OCI-M1 (cell line): ENCODE results near the gene NFATC2.
"Not testable (repeated sequence)": the region's sequence is repeated elsewhere in the genome, so short reads cannot be mapped to it uniquely, and the experiment has no call there.

Experiments used
- DNase-seq: peaks from one replicate; lab custom pipeline; 2025; lab: John Stamatoyannopoulos, UW

The NFATC2 gene

DNA sequence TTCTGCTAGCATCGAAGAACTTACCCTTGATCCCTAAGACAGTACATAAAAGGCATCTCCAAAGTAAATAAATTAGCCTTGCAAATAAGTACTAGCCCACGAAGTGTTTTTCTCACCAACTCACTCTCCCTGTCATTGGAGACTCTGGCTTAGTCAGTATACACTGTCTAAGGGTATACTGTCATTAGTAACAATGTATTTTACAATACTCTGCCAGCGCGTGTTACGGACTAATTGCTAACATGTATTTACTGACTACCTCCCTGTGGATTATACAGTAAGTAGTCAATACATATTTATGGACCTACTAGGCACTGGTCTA is 72.1 kb downstream of the NFATC2 start:
- no peak for DNase-seq

DNA sequence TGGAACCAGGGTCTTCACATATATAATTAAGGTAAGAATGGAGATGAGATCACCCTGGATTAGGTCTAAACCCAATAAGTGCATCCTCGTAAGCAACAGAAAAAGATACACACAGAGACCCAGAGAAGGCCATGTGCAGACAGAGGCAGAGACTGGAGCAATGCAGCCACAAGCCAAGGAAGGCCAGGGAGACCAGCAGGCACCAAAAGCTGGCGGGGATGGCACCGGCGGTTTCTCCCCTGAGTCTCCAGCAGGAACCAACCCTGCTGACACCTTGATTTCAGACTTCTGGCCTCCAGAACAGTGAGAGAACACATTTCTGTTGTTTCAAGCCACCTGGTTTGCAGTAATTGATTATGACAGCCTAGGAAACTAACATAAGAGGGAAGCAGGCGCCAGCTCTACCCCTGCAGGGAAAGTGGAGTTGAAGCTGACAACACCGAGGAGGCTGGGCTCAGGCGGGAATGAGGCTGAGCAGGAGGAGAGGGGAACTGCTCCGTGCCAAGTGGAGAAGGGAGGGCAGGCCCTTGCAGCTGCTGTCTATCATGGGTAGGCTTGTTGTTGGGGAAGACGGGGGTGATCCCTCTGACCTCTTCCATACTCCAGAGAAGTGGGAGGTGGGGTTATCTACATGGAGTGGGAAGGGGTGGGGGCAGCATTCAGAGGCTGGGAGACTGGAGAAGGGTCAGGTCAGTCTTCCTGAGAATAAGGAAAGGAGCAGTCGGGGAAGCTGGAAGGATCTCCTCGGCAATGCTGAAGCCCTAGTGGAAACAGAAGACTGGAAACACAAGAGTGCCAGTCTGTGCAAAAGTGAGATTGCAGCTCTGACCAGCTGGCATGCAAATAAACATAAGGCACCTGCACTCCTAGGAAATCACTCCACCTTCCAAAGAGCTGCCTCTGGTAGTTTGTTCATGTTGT is 72.7 kb downstream of the NFATC2 start:
- no peak for DNase-seq

DNA sequence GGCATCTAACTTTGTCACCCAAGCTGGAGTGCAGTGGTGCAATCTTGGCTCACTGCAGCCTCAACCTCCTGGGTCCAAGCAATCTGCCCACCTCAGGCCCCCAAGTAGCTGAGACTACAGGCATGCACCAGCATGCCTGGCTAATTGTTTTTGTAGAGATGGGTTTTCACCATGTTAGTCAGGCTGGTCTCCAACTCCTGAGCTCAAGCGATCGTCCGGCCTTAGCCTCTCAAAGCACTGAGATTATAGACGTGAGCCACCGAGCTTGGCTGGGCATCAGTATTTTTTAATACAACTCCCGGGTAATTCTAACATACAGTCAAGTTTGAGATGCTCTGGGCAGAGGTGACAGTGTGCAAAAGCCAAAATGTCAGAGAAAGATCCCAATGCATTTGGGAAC is 73.5 kb downstream of the NFATC2 start:
- DNase-seq, result no peak

DNA sequence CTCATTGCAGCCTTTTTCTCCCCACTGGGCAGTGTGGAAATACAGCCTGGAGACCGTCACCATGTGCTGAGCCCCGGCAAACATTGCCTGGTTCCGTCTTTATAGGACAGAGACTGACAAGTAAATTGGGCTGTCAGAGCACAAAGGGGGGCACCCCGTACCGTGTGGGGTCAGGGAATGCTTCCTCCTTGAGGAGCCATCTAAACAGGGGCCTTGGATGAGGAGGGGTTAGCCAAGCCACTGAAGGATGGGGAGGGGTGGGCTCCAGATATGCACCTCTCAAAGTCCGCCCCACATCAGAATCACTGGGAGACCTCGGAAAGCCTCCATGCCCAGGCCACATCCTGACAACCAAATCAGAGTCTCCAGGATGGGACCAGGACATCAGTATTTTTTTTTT is 73.9 kb downstream of the NFATC2 start:
- no peak for DNase-seq

DNA sequence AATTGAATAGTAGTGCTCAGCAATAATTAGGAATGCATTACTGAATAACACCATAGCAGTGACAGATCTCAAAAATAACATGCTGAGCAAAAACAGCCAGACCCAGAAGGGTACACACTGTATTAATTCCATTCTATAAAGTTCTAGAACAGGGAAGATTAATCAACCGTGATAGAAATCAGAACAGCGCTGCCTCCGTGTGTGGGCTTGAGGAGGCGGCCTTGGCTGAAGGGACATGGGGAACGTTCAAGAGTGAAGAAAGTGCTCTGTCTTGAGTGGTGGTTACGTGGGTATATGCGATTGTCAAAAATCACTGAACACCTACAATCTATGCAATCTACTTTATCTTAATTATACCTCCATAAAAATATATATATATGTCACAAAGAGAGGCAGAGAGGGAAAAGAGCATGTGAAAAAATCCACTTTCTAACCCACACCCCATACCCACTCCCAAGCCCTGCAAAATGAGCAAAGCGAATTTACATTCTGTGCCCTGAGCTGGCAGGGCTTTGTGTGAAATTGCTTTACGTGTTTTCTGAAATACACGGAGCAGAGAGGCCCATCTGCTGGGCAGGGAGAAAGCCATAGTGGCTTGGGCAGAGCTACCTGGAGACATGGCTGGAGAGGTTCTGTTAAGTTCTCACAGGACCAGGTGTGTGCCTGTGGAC is 74.4 kb downstream of the NFATC2 start:
- no peak for DNase-seq

DNA sequence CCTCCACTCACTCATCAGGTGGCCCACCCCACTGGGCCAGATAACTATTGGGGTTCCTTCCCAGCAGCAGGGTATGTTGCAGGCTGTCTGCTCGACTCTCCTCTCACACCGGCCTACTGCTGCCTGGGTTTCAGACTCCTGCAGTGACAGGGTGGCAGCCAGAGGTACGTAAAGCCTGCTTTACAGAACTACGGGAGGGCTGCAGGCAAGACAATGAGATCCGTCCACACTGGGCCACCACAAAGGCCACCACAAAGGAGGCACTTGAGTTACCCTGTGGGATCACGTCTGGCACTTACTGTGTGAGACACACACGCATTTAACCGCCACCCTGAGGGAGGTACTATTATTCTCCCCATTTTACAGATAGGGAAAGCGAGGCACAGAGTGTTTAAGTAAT is 78.5 kb downstream of the NFATC2 start:
- no peak for DNase-seq

DNA sequence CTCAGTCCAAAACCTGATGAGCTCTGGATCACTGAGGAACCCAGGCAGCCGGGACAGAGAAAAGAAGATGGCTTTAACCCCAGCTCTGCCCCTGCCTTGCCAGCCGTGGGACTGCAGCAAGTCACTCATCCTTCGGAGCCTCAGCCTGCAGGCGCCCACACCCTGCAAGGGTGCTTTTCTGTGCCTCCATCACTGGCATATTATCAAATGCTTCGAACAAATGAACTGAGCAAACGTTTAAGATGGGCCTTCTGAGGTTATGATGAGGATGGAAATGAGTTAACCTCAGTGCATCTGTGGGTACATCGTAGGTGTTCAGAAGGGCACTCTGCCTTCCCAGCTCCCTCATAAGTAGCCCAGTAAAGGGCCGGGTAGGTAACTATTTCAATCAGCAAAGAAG is 79.0 kb downstream of the NFATC2 start:
- no peak for DNase-seq

DNA sequence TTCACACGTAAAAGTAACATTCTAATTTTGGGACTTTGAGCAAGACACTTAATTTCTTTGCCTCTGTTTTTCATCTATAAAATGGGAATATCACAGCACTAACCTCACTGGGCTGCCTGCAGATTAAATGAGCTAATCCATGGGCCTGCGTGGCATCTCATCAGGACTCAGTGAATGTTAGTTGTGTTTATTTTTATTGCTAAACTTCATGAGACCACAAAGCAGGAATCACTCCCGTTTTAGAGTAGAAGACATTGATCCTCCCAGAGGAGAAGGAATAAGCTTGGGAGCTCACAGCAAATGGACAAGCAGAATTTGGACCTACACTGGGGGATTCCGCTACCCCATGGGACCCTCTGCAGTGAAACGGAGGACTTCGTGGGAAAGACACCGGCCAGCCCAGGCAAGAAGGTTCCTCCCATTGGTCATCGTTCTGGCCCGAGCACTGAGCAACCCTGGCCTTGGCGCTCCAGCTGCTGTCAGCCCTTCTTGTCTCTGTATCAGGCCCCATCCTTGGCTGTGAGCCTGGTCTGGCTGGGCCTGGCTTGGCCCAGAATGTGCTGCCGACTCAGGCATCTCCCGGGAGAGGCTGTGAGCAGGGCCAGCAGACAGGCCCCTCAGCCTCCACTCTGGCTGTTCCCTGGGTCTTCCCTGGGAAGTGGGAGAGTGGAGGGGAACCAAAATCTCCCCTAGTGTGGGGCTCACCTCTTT is 79.8 kb downstream of the NFATC2 start:
- no peak for DNase-seq

DNA sequence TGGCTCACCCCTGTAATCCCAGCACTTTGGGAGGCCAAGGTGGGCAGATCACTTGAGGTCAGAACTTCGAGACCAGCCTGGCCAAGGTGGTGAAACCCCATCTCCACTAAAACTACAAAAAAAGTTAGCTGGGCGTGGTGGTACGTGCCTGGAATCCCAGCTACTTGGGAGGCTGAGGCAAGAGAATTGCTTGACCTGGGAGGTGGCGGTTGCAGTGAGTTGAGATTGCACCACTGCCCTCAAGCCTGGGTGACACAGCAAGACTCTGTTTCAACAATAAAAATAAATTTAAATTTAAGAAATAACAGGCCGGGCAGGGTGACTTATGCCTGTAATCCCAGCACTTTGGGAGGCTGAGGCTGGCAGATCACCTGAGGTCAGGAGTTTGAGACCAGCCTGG is 80.7 kb downstream of the NFATC2 start:
- not testable (repeated sequence) for DNase-seq

DNA sequence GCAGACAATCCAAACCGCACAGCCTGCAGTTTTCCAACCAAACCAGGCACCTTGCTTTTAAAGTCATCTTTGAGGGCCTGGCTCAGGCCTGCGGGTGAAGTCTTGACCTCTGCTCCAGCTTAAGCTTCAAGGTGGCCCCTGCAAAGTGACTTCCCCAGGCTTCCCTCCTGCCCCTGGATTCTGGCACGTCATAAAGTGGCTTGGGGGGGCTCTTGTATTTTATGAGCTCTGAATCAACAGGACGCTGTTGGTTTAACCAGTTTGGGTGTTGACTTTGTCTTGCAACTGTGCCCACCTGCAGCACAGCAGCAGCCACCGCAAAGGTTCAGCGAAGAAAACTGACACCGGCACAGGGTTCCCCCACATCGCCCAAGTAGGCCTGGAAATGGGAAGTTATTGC is 81.2 kb downstream of the NFATC2 start:
- no peak for DNase-seq

DNA sequence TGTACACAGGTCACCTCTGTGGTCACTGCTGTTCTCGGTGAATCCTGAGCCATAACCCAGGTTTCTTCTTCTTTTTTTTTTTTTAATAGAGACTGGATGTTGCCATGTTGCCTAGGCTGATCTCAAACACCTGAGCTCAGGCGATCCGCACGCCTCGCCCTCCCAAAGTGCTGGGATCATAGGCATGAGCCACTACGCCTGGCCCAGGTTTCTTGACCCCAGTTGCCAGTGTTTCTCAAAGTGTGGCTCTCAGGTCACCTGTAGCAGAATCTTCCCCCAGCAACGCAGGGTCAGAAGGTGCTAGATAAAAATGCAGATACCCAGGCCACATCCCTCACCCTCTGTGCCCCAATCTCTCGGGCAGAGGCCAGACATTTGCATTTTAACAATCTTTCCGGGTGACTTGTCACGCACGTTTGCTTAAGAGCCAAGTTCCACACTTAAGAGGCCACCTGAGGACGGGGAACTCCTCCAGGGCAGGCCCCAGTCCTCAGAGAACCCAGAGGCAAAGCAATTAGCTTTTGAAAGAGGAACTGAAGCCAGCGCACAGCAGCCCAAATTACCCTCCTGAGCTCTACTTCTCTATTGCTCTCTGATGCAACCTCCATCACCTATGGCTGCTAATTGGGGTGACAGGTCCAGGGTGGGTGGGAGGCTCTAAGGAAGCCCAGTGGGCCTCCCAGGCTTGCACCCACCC is 81.8 kb downstream of the NFATC2 start:
- DNase-seq, result no peak

DNA sequence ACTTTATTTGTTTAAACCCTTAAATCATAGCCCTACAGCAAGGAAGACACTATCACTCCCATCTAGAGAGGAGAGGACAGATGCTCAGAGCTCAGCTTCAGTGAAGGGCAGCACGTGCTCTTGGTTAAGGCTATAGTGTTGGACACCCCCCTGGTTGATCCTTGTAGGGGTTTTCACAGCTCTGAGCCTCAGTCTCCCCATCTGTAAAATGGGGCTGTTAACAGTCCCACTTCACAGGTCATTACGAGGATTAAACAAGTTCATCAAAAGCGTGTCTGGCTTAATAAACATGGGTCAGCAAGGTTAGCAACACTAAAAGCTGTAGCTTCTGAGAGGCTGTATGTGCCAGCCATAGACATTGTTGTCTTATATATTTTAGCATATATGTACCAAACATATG is 82.4 kb downstream of the NFATC2 start:
- no peak for DNase-seq

DNA sequence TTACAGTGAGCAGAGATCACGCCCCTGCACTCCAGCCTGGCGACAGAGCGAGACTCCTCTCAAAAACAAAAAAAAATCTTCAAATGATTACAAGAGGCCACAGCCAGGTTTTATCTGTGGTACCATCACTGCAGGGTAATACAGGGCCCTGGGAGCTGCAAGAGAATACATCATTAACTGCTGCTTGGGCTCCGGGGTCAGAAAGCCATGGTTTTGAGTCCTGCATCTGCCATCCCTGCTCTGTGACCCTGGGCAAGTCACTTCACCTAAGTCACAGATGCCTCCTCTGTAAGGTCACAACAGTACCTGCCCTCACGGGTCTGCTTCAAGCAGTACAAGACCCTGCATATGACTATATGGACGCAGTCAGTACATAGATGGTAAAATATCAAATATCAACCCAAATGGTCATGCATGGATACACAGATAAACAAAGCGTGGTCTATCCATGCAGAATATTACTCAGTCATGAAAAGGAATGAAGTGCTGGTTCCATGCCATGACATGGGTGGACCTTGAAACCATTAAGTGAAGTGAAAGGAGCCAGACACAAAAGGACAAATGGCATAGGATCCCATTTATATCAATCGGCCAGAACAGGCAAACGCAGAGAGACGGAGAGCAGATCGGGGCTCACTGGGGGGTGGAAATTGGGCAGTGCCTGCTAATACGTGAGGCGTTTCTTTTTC is 83.6 kb downstream of the NFATC2 start:
- no peak for DNase-seq

DNA sequence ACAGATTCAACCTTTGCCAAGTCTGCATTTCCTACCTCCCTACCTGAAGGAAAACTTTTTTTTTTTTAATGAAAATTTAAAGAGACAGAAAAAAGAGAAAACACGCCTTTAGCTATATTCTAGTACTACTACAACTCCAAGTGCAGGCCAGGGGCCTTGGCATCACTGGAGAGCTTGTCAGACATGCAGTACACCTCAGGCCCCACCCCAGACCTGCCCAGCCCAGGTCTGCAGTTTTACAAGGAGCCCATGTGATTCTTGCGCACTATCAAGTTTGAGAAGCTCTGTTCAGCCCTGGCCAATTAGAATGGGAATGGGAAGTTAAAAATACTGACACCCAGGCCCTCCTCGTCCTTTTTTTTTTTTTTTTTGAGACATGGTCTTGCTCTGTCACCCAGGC is 85.0 kb downstream of the NFATC2 start:
- no peak for DNase-seq

DNA sequence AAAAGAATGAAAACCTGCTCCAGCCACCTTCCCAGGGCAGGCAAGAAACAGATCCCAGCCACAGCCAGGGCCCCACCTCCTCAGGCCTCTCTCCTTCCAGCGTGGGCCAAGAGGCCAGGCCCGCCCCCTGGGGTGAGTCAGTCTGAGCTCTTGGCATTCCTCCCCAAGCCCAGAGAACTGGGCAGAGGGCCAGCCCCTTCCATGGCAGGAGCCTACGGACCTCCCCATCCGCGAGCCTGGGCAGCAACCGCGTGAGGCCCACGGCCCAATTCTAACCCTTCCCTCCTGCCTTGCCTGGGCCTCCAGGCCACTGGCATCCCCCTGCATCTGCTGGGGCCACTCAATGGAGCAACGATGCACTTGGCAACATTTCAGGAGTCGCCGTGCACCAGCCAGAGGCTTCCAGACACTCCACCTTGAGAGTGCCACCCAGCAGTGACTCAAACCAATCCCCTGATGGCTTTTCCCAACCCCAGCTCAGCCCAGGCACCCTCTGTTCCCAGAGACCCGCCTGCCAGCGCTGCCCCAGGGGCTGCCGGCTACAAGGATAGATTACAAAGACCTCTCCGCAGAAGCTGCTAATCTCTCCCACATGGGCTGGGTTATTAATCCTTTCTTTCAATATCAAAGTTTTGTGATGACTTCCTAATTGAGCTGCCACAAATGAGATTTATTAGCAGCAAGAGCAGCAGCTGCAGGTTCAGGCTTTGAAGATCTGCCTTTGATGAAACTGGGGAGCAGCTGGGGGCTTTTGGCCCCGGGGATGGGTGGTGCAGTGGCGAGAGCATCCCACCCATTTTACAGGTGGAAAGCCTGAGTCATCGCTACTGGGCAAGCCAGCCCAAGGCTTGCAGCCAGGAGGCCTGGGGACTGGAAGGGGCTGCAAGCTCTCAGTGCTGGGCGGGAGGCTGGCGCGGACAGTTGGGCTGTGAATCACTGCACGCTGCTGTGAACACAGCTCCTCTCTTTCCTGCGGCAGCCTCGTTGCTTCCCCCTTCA is 85.7 kb downstream of the NFATC2 start:
- DNase-seq, result peak; percentile 15

DNA sequence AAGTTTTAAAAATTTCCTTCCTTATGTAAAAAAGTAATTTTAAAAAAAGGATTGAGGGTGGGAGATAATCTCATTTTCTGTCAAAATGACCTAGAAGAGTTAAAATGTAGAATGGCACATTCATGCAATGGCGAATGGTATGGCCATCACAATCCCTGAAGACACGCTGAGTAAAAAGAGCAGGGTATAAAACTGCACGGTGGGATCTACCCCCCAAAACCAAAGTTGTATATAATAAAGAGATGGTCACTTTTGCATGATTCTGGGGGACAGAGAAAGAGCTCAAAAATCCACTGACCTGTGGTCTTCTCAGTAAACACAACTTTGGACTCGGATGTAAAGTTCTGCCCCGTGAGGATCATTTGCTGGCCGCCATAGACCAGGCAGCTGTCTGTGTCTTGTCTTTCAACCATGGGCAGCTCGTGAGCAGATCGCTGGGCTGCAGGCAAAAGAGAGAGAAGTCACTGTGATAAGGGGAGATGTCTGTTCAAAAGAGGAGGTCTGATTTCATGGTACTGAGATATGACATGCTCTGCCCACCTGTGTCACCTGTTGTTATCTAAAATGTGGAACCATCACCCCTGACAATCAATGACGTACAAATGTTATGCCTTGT is 88.2 kb downstream of the NFATC2 start:
- DNase-seq, result no peak

DNA sequence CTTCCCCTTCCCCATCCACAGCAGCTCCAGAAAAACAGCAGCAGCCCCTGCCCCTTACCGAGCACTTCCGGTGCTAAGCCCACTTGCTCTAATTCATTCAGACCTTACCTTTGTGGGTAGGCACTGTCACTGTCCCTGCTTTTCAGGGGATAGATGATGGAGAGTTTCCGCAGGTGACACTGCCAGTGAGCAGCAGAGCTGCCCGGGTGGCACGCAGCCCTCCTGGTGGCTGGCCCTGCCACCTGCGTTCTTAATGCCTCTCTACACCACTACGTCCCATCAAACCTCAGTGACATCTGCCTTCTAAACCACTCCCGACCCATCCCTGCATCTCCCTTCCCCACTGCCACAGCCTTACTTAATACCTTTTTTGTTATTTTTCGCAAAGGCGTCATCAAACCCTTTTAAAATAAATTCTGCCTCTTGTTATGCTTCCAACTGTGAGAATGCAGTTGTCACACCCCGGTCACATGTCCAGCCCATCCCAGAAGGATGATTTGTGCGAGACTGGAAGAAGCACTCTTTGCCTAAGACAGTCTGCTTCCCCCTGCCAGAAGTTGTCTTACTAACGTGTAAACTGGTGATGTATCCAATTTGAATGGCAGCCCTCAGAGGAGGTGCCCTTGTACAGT is 89.7 kb downstream of the NFATC2 start:
- DNase-seq, result no peak

DNA sequence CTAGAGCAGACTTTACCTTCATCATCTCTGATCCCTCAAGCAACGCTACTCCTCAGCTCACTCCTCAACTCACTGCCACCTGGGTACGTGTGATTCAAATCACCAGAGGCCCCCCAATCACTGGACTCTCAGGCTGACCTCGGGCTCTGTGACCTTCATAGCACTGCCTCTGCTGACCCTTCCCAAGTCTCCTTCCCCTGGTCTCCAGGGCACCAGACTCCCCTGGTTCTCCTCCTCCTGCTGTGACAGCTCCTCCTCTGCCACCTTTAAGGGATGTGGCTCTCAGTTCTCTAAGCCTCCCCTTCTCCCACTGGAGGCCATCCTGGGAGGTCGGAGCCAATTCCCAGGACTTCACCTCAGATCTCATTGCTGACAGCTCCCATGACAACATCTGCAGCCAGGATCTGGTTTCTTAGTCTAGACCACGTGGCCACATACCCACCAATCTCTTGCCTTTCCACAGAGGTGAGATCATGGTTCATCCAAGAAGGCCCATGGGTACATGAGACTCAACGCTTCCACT is 90.4 kb downstream of the NFATC2 start:
- no peak for DNase-seq

DNA sequence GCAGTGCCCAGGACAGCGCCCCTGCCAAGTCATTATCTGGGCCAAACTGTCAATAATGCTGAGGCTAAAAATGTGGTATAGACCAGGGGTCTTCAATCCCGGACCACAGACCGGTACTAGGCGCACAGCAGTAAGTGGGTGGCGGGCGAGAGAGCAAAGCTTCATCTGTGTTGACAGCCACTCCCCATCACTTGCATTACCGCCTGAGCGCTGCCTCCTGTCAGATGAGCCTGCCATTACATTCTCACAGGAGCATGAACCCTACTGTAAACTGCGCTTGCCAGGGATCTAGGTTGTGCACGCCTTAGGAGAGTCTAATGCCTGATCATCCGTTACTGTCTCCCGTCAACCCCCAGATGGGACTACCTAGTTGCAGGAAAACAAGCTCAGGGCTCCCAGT is 91.0 kb downstream of the NFATC2 start:
- no peak for DNase-seq
